Measurements from ENCODE around the gene RTCA. TPM values are rescaled to one million over a fixed set of nuclear protein-coding genes. Genes with fewer than 3 reads are reported as not detected.
"Not testable (repeated sequence)": the region's sequence is repeated elsewhere in the genome, so short reads cannot be mapped to it uniquely, and the experiment has no call there.

Gene RTCA
- total and polyA plus RNA-seq, 4 donors, result 22.8 to 37.6 (median 30.5) TPM

GRCh38 chr1:100230765-100231164, 35.3 kb upstream of the RTCA start:
- H3K27me3 ChIP-seq (ENCODE audit: control insufficient read depth in 3 of 3, insufficient read depth in 3 of 3, low read length in 2 of 3), result no peaks in the 10 kb centered on the region
- WGBS, 2 donors, result 86 to 96% methylated on average over 2 of the region's 2 CpGs
- no peak for TF ChIP-seq CTCF (IDR thresholded peaks at IDR 0.05; ENCODE audit: control extremely low read depth, extremely low read depth)
- ATAC-seq (ENCODE audit: insufficient read depth, low FRiP score) (no peak), DNase-seq (no peak)
- no peaks in the 10 kb centered on the region for H3K9me3 ChIP-seq (ENCODE audit: control insufficient read depth in 4 of 4, insufficient read depth in 3 of 4, low read length in 3 of 4)
- H3K4me1 ChIP-seq (ENCODE audit: control insufficient read depth in 5 of 5, insufficient read depth in 5 of 5, low read length in 5 of 5), result peaks cover 0 to 4% (median 0%) of the 10 kb centered on the region in 5 donors
- no peak overlapping the region for H3K27ac ChIP-seq (ENCODE audit: low read depth in 1 of 2, low read length in 1 of 2)
- no peak overlapping the region for H3K4me3 ChIP-seq
- H3K9ac ChIP-seq (ENCODE audit: insufficient read depth in 1 of 2, low read length in 2 of 2), result no peak overlapping the region
- peaks cover 0 to 15% (median 3%) of the 10 kb centered on the region in 4 donors for H3K36me3 ChIP-seq (ENCODE audit: control insufficient read depth in 4 of 4, insufficient read depth in 4 of 4, low read length in 4 of 4)

- H3K36me3 ChIP-seq (ENCODE audit: control insufficient read depth in 4 of 4, insufficient read depth in 4 of 4, low read length in 4 of 4), result peaks cover 2 to 17% (median 4%) of the 10 kb centered on the region in 4 donors
These were observed 34.3 kb upstream of the RTCA start for GRCh38 chr1:100231721-100232120.

GRCh38 chr1:100232156-100232555, 33.9 kb upstream of the RTCA start:
- Histone ChIP-seq H3K4me1 (ENCODE audit: control insufficient read depth in 5 of 5, insufficient read depth in 5 of 5, low read length in 5 of 5) (peaks cover 0 to 4% (median 0%) of the 10 kb centered on the region in 5 donors), H3K9ac (ENCODE audit: insufficient read depth in 1 of 2, low read length in 2 of 2) (no peak overlapping the region), H3K27me3 (ENCODE audit: control insufficient read depth in 3 of 3, insufficient read depth in 3 of 3, low read length in 2 of 3) (no peaks in the 10 kb centered on the region), H3K4me3 (no peak overlapping the region), H3K36me3 (ENCODE audit: control insufficient read depth in 4 of 4, insufficient read depth in 4 of 4, low read length in 4 of 4) (peaks cover 5 to 19% (median 7%) of the 10 kb centered on the region in 4 donors), H3K27ac (ENCODE audit: low read depth in 1 of 2, low read length in 1 of 2) (no peak overlapping the region), H3K9me3 (ENCODE audit: control insufficient read depth in 4 of 4, insufficient read depth in 3 of 4, low read length in 3 of 4) (no peaks in the 10 kb centered on the region)
- TF ChIP-seq CTCF (IDR thresholded peaks at IDR 0.05; ENCODE audit: control extremely low read depth, extremely low read depth), result no peak
- ATAC-seq (ENCODE audit: insufficient read depth, low FRiP score) (no peak), DNase-seq (no peak)
- 99 to 100% methylated on average over 1 of the region's 1 CpG for WGBS, 2 donors

More at GRCh38 chr1:100231721-100232120, 34.3 kb upstream of the RTCA start:
- Histone ChIP-seq H3K27ac (ENCODE audit: low read depth in 1 of 2, low read length in 1 of 2) (no peak overlapping the region), H3K9me3 (ENCODE audit: control insufficient read depth in 4 of 4, insufficient read depth in 3 of 4, low read length in 3 of 4) (no peaks in the 10 kb centered on the region), H3K9ac (ENCODE audit: insufficient read depth in 1 of 2, low read length in 2 of 2) (no peak overlapping the region), H3K4me1 (ENCODE audit: control insufficient read depth in 5 of 5, insufficient read depth in 5 of 5, low read length in 5 of 5) (peaks cover 0 to 4% (median 0%) of the 10 kb centered on the region in 5 donors), H3K4me3 (no peak overlapping the region), H3K27me3 (ENCODE audit: control insufficient read depth in 3 of 3, insufficient read depth in 3 of 3, low read length in 2 of 3) (no peaks in the 10 kb centered on the region)
- no peak for DNase-seq
- TF ChIP-seq CTCF (IDR thresholded peaks at IDR 0.05; ENCODE audit: control extremely low read depth, extremely low read depth), result no peak
- 99 to 100% methylated on average over 2 of the region's 2 CpGs for WGBS, 2 donors
- no peak for ATAC-seq (ENCODE audit: insufficient read depth, low FRiP score)

- peaks cover 5 to 20% (median 10%) of the 10 kb centered on the region in 4 donors for H3K36me3 ChIP-seq (ENCODE audit: control insufficient read depth in 4 of 4, insufficient read depth in 4 of 4, low read length in 4 of 4)
- not testable (repeated sequence) for H3K9ac ChIP-seq (ENCODE audit: insufficient read depth in 1 of 2, low read length in 2 of 2); H3K27me3 ChIP-seq (ENCODE audit: control insufficient read depth in 3 of 3, insufficient read depth in 3 of 3, low read length in 2 of 3); H3K27ac ChIP-seq (ENCODE audit: low read depth in 1 of 2, low read length in 1 of 2); H3K9me3 ChIP-seq (ENCODE audit: control insufficient read depth in 4 of 4, insufficient read depth in 3 of 4, low read length in 3 of 4); H3K4me1 ChIP-seq (ENCODE audit: control insufficient read depth in 5 of 5, insufficient read depth in 5 of 5, low read length in 5 of 5); H3K4me3 ChIP-seq; DNase-seq; ATAC-seq (ENCODE audit: insufficient read depth, low FRiP score)
- WGBS, 2 donors, result 86 to 88% methylated on average over 4 of the region's 4 CpGs
These were observed 32.5 kb upstream of the RTCA start for GRCh38 chr1:100233566-100233965.

Measured in lung (tissue), 12 donors.